ENCODE measurements around the gene DPF3. TPM values are rescaled to one million over a fixed set of nuclear protein-coding genes. Genes with fewer than 3 reads are reported as not detected.

Gene DPF3
- total RNA-seq, 1 donor from 2014 or later, result 3.0 TPM

DNA sequence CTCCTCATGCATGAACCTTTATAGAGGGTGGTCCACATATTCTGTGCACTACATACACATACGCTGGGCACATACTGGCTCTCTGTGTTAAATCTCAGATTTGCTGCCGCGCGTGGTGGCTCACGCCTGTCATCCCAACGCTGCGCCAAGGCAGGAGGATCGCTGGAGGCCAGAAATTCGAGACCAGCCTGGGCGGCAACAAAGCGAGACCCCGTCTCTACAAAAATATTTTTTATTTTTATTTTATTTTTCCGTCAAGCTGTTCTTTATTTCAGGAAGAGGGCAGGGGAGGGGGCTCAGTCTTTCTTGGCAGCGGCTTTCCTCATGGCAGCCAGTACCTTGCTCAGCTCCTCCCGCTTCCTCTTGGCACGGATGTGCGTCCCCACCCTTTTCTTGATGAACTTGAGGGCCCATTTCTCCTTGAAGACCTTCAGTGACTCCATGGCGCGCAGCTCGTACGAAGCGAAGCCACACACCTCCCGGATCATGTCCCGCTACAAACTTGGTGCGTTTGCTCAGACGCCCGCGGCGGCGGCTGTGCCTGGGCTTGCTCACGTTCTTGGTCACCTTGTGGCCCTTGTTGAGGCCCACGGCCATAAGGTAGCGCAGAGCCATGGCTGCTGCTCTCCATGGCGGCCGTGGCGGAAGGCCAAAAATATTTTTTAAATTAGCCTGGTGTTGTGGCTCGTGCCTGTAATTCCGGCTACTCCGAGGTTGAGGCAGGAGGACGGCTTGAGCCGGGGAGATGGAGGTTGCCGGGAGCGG, 35.6 kb upstream of the DPF3 start:
- DNase-seq (ENCODE audit: low spot score), result no peak
- Mint-ChIP-seq H3K4me1 (ENCODE audit: unreplicated experiment) (no peaks in the 10 kb centered on the region), H3K27ac (ENCODE audit: unreplicated experiment) (no peak overlapping the region), H3K36me3 (ENCODE audit: low read depth, unreplicated experiment) (no peaks in the 10 kb centered on the region), H3K9me3 (ENCODE audit: unreplicated experiment) (no peaks in the 10 kb centered on the region), H3K4me3 (ENCODE audit: unreplicated experiment) (no peak overlapping the region), H3K27me3 (ENCODE audit: unreplicated experiment) (peaks cover 4% of the 10 kb centered on the region)
- TF ChIP-seq, protein P1, sequence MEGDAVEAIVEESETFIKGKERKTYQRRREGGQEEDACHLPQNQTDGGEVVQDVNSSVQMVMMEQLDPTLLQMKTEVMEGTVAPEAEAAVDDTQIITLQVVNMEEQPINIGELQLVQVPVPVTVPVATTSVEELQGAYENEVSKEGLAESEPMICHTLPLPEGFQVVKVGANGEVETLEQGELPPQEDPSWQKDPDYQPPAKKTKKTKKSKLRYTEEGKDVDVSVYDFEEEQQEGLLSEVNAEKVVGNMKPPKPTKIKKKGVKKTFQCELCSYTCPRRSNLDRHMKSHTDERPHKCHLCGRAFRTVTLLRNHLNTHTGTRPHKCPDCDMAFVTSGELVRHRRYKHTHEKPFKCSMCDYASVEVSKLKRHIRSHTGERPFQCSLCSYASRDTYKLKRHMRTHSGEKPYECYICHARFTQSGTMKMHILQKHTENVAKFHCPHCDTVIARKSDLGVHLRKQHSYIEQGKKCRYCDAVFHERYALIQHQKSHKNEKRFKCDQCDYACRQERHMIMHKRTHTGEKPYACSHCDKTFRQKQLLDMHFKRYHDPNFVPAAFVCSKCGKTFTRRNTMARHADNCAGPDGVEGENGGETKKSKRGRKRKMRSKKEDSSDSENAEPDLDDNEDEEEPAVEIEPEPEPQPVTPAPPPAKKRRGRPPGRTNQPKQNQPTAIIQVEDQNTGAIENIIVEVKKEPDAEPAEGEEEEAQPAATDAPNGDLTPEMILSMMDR (IDR thresholded peaks at IDR 0.05; ENCODE audit: unreplicated experiment), result no peak

DNA sequence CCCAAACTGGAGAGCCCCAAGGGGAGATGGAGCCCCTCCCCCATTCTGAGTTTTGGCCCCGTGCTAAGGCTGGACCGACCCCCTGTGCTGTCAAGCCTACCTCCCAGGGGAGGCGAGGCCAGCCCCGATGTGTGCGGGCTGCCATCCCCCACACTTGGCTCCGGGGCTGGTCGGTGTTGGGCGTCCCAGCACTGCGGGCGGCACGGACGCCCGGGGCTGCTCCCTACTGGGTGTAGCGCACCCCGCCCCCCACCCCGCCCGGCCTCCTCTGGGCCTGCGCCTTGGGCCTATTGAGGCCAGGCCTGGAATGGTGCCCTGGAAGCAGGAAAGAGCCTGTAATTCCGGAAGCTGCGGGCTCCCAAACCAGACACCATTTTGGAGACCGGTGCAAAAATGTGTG, 35.0 kb upstream of the DPF3 start:
- no peaks in the 10 kb centered on the region for H3K9me3 Mint-ChIP-seq (ENCODE audit: unreplicated experiment)
- H3K4me3 Mint-ChIP-seq (ENCODE audit: unreplicated experiment), result no peak overlapping the region
- no peak overlapping the region for H3K27ac Mint-ChIP-seq (ENCODE audit: unreplicated experiment)
- H3K4me1 Mint-ChIP-seq (ENCODE audit: unreplicated experiment), result no peaks in the 10 kb centered on the region
- no peaks in the 10 kb centered on the region for H3K36me3 Mint-ChIP-seq (ENCODE audit: low read depth, unreplicated experiment)
- DNase-seq (ENCODE audit: low spot score), result no peak
- TF ChIP-seq, protein P1 (IDR thresholded peaks at IDR 0.05; ENCODE audit: unreplicated experiment), result no peak
- H3K27me3 Mint-ChIP-seq (ENCODE audit: unreplicated experiment), result peaks cover 4% of the 10 kb centered on the region

DNA sequence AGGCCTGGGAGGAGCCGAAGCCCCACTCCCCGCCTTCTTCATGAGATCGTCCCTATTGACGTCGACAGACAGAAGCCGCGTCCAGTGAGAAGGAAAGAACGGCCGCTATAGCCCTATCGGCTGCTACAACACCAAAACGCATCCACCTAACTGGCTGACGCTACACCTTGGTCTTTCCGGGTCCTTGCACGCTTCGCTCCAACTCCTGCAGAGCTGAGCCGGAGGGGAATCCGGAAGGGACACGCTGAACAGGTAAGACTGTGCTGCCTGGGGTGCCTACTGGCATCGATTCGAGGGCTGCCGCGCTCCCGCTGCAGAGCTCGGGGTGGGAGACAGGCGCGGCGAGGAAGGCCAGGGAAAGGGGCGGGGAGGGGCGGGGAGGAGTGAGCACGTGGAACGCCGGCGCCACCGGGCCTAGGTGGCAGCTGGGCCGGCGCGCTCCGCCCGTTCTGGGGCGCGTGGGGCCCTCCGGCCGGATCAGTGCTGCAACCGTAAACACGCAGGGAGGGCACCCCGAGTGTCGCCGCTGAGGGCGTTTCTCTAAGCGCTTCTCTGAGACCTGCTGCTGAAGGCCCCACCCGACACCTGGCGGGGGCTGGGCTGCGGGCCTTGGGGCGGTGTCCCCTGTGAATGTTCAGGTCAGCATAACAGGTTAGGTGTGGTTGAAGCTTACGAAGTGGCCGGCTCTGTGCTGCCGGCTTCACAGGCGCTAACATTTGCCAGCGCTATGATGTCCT, 32.6 kb upstream of the DPF3 start, which contains the start of gene DCAF4:
TSS of gene DCAF4 (plus strand) at position 173 of the 737 bp plus-strand sequence. CDS start 11,515 bp downstream, outside the sequence.
- no peaks in the 10 kb centered on the region for H3K9me3 Mint-ChIP-seq (ENCODE audit: unreplicated experiment)
- H3K4me3 Mint-ChIP-seq (ENCODE audit: unreplicated experiment), result peak within 1 kb of the TSS; percentile 92
- TF ChIP-seq, protein P1 (IDR thresholded peaks at IDR 0.05; ENCODE audit: unreplicated experiment), result no peak
- no peaks in the 10 kb centered on the region for H3K4me1 Mint-ChIP-seq (ENCODE audit: unreplicated experiment)
- peak; percentile 90 for DNase-seq (ENCODE audit: low spot score)
- peak within 1 kb of the TSS; percentile 42 for H3K27ac Mint-ChIP-seq (ENCODE audit: unreplicated experiment)
- no peaks in the 10 kb centered on the region for H3K36me3 Mint-ChIP-seq (ENCODE audit: low read depth, unreplicated experiment)
- H3K27me3 Mint-ChIP-seq (ENCODE audit: unreplicated experiment), result peaks cover 4% of the 10 kb centered on the region

DNA sequence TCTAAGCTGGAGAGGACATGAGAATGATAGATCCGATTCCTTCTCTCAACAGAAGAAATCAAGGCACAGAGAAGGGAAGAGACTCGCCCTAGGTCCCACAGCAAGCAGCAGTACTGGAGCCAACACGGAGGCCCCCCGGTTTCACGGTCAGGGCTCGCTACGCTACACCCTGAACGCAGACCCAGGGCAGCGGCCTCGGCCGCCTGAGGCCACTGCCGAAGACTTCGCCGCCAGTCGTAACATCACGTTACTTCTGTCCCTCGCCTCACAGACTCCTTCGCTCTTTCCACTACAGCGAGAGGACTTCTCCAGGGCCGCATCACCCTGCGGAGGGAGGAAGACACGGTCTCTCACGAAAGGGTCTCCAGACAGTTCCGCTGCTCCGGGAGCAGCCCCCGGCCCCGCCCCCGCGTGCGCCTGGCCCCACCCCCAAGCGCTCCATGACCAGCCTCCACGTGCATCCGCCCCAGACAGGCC, 32.0 kb upstream of the DPF3 start:
- Mint-ChIP-seq H3K4me3 (ENCODE audit: unreplicated experiment) (peak overlapping the region; percentile 88), H3K36me3 (ENCODE audit: low read depth, unreplicated experiment) (no peaks in the 10 kb centered on the region), H3K4me1 (ENCODE audit: unreplicated experiment) (no peaks in the 10 kb centered on the region), H3K27ac (ENCODE audit: unreplicated experiment) (no peak overlapping the region), H3K9me3 (ENCODE audit: unreplicated experiment) (no peaks in the 10 kb centered on the region), H3K27me3 (ENCODE audit: unreplicated experiment) (peaks cover 4% of the 10 kb centered on the region)
- DNase-seq (ENCODE audit: low spot score), result no peak
- TF ChIP-seq, protein P1 (IDR thresholded peaks at IDR 0.05; ENCODE audit: unreplicated experiment), result no peak

All from endothelial cell (in vitro differentiated cells).